AG10803 (cell line): ENCODE data around the gene FANK1.
"Not testable (repeated sequence)": the region's sequence is repeated elsewhere in the genome, so short reads cannot be mapped to it uniquely, and the experiment has no call there.

Source experiments
- DNase-seq: peaks from one replicate; pipeline ENCODE4 v3.0.0; 2010; ENCODE audit warnings: low read depth
- H3K4me3 ChIP-seq: 2 replicates; pipeline ENCODE4 v1.5.1; 2011; ENCODE audit warnings: mild to moderate bottlenecking, low read length, control low read depth
- CTCF ChIP-seq: conservative IDR thresholded peaks from 2 replicates; pipeline ENCODE4 v1.5.1; 2011; ENCODE audit warnings: mild to moderate bottlenecking, low read length, control low read depth, inconsistent platforms

The FANK1 gene

GRCh38 chr10:125967533-125967932, 71.2 kb downstream of the FANK1 start:
- H3K4me3 ChIP-seq, result no peak overlapping the region
- TF ChIP-seq CTCF, result no peak
- no peak for DNase-seq

- DNase-seq, H3K4me3 ChIP-seq: not testable (repeated sequence)
These were observed 73.8 kb downstream of the FANK1 start for GRCh38 chr10:125970077-125970630.

GRCh38 chr10:125976960-125977605, 80.7 kb downstream of the FANK1 start:
- H3K4me3 ChIP-seq, result no peak overlapping the region
- no peak for DNase-seq
- peak; percentile 10; the same call in 1 of the 2 replicates for TF ChIP-seq CTCF

- no peak for TF ChIP-seq CTCF
- H3K4me3 ChIP-seq, result no peak overlapping the region
- no peak for DNase-seq
These were observed 83.6 kb downstream of the FANK1 start for GRCh38 chr10:125979976-125980375.

GRCh38 chr10:125980521-125981035, 84.2 kb downstream of the FANK1 start:
- H3K4me3 ChIP-seq, result no peak overlapping the region
- DNase-seq, result no peak
- no peak for TF ChIP-seq CTCF

GRCh38 chr10:125982260-125982948, 86.0 kb downstream of the FANK1 start:
- peak; percentile 61 for TF ChIP-seq CTCF
- DNase-seq, result peak; percentile 69
- no peak overlapping the region for H3K4me3 ChIP-seq

- DNase-seq, result peak; percentile 8
- no peak for TF ChIP-seq CTCF
These were observed 86.8 kb downstream of the FANK1 start for GRCh38 chr10:125983161-125983560.

More at GRCh38 chr10:125983161-125983560, 86.8 kb downstream of the FANK1 start:
- no peak overlapping the region for H3K4me3 ChIP-seq
